GM20000 (cell line): ENCODE results near the gene MYZAP.

Experiments used
- DNase-seq: peaks from one replicate; pipeline ENCODE4 v3.0.0; 2012; ENCODE audit warnings: low spot score
- TF ChIP-seq, protein P1 (sequence below): IDR thresholded peaks from 2 replicates; pipeline ENCODE4 v1.5.1; 2012; ENCODE audit warnings: mild to moderate bottlenecking, control low read depth; ENCODE audit errors: extremely low read depth, missing control alignments

The MYZAP gene

DNA sequence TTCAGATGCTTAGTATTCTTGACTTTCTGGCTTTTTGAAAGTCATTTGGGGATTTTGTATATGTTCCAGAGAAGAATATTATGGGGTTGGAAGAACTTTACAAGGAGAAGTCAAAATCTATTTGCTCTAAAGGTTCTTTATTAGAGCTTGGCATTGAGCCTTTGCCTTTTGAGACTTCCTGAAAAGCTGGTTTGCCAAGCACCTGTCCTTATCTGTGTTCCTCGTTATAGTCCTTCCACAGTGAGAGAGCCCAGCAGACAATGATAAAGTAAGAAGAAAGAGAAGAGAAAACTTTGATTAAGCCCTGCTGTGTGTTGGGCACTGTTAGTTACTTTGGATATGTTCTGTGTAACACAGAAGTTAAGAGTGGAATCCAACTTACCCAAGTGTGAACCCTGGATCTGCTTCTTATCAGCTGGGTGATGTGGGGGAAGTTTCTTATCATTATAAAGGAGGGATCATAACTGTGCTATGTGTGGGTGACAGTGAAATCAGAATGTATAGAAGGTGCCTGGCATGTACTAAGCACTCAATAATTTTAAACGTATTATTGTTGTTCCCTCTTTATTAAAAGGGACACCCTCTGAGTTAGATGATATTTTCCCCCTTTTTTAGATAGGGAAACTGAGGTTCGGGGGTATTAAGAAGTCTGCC is 70.5 kb downstream of the MYZAP start:
- TF ChIP-seq, protein P1, sequence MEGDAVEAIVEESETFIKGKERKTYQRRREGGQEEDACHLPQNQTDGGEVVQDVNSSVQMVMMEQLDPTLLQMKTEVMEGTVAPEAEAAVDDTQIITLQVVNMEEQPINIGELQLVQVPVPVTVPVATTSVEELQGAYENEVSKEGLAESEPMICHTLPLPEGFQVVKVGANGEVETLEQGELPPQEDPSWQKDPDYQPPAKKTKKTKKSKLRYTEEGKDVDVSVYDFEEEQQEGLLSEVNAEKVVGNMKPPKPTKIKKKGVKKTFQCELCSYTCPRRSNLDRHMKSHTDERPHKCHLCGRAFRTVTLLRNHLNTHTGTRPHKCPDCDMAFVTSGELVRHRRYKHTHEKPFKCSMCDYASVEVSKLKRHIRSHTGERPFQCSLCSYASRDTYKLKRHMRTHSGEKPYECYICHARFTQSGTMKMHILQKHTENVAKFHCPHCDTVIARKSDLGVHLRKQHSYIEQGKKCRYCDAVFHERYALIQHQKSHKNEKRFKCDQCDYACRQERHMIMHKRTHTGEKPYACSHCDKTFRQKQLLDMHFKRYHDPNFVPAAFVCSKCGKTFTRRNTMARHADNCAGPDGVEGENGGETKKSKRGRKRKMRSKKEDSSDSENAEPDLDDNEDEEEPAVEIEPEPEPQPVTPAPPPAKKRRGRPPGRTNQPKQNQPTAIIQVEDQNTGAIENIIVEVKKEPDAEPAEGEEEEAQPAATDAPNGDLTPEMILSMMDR: no peak
- DNase-seq: no peak

DNA sequence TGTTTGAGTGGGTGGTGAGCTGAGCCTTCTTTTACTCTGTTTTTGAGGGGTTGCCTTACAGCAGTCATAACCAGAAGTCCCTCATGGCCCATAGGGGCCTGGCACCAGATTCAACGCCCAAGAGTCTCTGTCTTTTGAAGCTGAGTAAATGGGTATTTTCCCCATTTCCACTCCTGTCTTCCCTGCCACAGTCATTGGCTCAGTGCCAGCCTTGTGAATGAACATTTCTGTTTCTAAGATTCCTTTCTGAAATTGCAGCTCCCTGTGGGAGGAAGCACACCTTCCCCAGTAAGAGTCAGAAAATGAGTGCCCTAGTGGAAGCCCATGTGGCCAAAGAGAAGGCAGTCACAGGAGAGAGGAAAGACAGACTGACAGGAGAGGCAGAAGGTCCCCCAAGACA is 71.1 kb downstream of the MYZAP start:
- TF ChIP-seq, protein P1: no peak

DNA sequence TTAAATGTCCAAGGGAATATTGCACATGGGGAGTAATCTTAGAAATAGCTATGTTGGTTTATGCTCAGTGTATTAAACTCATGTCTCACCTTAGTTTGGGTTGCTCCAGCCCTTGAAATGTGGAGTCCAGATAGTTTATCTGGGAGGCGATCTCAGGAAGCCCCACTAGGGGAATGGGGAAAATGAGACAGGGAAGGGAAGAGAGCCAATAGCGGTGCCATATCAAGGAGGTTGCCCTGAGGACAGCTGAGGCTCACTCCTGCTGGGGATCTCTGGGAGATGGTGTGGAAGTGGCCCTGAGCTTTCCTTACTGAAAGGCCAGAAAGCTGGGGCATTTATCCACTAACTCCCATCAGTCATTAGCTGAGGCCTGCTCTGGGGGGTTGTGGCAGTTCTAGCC is 71.6 kb downstream of the MYZAP start:
- TF ChIP-seq, protein P1: no peak
- no peak for DNase-seq

More for the DNA sequence above, 71.1 kb downstream of the MYZAP start:
- no peak for DNase-seq

DNA sequence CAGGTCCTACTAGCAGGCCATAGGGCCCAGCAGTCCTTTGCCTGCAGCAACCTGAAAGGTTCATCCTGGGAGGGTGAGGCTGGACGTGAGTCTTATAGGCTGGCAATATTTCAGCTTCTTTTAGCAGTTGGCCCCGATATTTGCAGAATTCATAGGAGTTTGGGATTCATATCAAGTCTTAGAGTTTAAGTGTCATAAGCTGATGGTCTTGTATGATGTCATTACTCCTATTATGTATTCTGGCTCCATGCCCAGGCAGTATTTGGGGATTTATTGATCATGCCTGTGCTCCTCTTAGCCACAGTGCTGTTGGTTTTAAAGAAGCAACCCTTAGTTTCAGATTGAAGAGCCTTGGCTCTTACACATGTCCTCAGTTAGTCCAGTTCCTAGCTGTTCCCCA is 73.5 kb downstream of the MYZAP start:
- DNase-seq: no peak
- TF ChIP-seq, protein P1: no peak

DNA sequence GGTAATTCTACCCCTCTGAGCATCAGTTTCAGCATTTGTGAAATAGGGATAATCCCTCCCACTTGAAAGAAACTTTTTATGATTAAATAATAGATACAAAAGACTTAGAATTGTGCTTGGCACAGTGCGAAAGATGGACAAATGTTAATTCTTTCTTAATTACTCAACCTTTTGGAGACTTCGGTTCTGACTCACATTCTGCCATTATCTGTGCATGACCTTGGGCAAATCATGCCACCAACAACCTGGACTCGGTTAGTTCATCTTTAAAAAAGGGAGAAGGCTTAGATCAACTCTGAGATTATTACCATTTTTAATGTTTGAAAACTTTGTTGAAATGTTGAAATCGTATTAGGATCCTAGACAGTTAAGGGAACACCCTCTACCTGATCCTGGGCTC is 74.2 kb downstream of the MYZAP start:
- DNase-seq: no peak

DNA sequence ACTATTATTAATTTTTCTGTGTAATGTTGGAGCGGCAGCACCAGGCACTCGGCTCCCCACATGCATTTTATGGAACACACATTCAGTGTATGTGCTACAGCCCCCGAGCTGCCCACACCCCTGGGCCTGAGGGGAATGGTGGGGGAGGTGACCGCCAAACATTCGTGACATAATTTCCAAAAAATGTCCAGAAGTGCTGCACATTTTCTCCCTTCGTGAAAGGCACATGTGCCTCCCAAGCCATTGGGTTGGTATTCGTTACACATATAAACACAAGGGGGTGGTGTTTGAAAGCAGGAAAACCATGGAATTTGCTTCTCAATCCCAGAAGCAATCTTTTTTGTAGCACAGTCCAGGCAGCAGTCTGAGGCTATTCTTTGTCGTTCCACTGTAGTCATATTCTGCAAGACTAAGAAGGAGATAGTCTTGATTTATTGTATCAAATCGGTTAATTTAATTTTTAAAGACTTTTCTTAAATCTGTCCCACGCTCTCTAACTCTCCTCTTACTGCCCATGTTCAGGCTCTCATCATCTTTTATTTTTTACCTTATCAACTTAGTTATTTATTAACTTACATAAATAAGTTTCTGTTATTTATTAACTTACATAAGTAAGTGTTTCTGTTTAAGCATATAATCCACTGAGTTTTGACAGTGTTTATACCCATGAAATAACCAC is 75.6 kb downstream of the MYZAP start:
- TF ChIP-seq, protein P1: no peak
- no peak for DNase-seq

More for the DNA sequence above, 74.2 kb downstream of the MYZAP start:
- TF ChIP-seq, protein P1: no peak

DNA sequence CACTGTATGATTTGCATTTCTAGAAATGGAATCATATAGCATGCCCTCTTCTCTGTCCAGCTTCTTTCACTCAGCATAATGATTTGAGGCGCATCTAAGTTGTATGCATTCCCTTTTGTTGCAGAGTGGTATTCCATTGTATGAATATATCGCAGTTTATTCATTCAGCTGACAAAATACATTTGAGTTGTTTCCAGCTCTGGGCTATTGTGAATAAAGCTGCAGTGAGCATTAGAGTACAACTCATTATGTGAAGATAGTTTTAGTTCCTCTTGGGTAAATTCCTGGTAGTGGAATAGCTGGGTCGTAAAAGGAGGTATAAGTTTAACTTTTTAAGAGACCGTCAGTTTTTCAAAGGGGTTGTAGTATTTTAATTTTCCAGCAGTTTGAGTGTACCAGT is 76.3 kb downstream of the MYZAP start:
- TF ChIP-seq, protein P1: no peak
- no peak for DNase-seq
